22Rv1 (cell line): ENCODE results near the gene NUP133.
"Not testable (repeated sequence)": the region's sequence is repeated elsewhere in the genome, so short reads cannot be mapped to it uniquely, and the experiment has no call there.

Source experiments
- H3K27ac ChIP-seq: fragments of 450-650 bp; 2 replicates; pipeline ENCODE4 v1.5.1; 2017
- ZFX ChIP-seq: fragments of 450-650 bp; IDR thresholded peaks from 2 replicates; pipeline ENCODE4 v1.6.1; 2017; ENCODE audit warnings: antibody characterized with exemption, borderline replicate concordance
- TF ChIP-seq, protein P1 (sequence below): fragments of 450-650 bp; IDR thresholded peaks from 2 replicates; pipeline ENCODE4 v1.5.1; 2017; ENCODE audit warnings: mild to moderate bottlenecking

NUP133 gene

DNA sequence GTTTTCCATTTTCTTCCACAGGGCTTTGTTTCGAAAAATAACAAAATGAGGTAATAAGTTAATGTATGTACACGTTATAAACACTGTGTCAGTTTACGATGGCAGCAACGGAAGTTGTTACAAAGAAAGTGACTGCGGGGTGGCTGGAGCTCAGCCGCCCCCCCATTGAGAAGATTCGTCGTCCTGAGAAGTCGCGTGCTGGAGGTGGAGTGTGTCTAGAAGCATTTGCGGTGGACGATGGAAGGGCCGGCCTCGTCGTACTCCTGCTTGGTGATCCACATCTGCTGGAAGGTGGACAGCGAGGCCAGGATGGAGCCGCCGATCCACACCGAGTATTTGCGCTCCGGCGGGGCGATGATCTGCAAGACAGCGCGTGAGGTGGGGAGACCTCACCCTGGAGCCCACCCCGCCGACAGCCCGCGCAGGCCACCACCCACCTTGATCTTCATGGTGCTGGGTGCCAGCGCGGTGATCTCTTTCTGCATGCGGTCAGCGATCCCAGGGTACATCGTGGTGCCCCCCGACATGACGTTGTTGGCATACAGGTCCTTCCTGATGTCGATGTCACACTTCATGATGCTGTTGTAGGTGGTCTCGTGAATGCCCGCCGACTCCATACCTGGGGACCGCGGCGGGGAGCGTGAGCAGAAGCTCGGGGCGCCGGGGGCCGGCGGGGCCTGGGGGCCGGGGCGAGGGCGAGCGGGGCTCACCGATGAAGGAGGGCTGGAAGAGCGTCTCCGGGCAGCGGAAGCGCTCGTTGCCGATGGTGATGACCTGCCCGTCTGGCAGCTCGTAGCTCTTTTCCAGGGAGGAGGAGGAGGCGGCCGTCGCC is 76.6 kb downstream of the NUP133 start:
- TF ChIP-seq ZFX = no peak
- TF ChIP-seq, protein P1, sequence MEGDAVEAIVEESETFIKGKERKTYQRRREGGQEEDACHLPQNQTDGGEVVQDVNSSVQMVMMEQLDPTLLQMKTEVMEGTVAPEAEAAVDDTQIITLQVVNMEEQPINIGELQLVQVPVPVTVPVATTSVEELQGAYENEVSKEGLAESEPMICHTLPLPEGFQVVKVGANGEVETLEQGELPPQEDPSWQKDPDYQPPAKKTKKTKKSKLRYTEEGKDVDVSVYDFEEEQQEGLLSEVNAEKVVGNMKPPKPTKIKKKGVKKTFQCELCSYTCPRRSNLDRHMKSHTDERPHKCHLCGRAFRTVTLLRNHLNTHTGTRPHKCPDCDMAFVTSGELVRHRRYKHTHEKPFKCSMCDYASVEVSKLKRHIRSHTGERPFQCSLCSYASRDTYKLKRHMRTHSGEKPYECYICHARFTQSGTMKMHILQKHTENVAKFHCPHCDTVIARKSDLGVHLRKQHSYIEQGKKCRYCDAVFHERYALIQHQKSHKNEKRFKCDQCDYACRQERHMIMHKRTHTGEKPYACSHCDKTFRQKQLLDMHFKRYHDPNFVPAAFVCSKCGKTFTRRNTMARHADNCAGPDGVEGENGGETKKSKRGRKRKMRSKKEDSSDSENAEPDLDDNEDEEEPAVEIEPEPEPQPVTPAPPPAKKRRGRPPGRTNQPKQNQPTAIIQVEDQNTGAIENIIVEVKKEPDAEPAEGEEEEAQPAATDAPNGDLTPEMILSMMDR = no peak
- H3K27ac ChIP-seq = no peak overlapping the region

DNA sequence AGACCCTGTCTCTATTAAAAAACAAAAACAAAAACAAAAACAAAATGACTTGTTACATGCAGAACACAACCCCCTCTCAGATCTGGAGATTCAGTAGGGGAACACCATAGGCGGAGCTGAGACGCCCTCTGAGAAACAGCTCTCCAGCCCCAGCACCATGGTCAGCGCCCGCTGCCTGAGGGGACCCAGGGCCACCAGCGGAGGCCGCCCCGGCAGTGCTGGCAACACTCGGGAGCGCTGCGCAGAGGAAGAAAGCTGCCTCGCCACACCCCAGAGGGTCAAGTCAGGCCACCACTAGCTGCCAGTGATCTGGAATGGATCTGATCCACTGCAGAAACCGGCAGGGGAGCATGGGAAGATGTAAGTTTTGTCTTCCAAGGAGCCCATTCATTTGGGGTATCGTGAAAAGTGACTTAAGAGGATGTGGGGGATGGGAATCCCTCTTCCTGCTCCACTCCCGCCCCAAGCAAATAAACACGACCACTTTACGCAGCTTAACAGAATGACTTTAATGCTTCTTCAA is 77.3 kb downstream of the NUP133 start:
- TF ChIP-seq, protein P1 = no peak
- TF ChIP-seq ZFX = no peak
- H3K27ac ChIP-seq = no peak overlapping the region

DNA sequence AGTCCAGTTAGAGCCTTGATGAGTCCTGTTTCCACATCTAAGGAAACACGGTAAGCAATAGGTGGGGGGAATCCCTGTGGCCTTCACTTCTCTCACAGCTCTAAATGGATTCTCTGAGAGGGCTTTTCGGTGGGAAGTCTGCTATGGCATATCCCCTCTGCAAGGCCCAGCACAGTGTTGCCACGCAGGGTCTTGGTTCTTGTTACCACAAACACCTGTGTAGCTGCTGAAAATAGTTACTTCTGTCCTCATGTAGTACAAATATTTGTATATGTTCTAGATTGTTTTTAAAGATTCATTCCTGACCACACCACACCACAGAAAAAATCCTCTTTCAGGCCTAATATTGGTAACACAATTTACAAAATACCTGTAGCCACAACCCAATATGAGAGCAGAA is 79.9 kb downstream of the NUP133 start:
- TF ChIP-seq, protein P1 = no peak
- TF ChIP-seq ZFX = no peak
- H3K27ac ChIP-seq = no peak overlapping the region

DNA sequence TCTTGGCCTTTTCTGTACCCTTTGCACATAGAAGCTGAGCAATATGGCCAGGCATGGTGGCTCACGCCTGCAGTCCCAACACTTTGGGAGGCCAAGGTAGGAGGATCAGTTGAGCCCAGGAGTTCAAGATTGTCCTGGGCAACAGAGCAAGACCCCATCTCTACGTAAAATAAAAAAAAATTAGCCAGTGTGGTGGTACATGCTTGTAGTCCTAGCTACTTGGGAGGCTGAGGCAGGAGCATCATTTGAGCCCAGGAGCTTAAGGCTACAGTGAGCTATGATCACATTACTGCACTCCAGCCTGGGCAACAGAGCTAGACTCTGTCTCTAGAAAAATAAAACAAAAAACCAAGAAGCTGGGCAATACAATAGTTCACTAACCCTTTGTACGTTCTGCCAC is 80.6 kb downstream of the NUP133 start:
- TF ChIP-seq ZFX = no peak
- TF ChIP-seq, protein P1 = no peak
- no peak overlapping the region for H3K27ac ChIP-seq

DNA sequence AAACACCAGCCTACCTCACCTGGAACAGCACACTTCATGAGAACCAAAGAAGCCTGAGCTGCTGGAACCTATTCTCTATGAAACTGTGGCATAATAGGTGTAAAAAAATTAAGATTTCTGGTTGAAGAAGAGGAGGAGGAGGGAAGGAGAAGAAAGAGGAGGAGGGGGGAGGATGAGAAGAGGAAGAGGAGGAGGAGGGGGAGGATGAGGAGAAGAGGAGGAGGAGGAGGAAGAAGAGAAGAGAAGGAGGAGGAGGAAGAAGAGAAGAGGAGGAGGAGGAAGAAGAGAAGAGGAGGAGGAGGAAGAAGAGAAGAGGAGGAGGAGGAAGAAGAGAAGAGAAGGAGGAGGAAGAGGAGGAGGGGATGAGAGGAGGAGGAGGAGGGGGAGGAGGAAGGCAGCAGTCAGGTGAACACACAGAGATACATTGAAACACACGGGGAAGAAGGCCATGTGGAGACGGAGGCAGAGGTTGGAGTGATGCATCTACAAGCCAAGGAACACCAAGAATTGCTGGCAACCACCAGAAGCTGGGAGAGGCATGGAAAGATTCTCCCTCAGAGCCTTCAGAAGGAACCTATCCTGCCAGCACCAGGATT is 82.5 kb downstream of the NUP133 start:
- no peak overlapping the region for H3K27ac ChIP-seq
- TF ChIP-seq, protein P1 = no peak
- TF ChIP-seq ZFX = no peak

DNA sequence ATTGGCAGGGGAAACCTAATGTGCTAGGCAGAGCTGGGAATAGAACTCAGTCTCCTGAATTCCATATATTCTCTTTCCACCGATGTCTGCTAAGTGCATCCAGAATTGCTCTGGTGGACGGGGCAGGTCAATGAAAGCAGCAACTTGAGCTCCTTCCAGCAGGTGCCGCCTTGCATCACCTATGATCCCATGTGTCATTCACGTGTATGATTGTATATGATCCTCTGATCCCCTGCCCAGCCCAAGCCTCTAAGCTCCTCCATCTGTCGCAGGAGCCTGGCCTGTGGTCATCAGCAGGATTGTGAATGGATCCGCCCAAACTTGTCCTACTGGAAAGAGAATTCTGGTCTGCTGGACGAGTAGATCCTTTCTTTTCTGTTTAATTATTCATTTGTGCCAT is 87.4 kb downstream of the NUP133 start:
- no peak overlapping the region for H3K27ac ChIP-seq
- TF ChIP-seq, protein P1 = peak; percentile 49
- no peak for TF ChIP-seq ZFX

DNA sequence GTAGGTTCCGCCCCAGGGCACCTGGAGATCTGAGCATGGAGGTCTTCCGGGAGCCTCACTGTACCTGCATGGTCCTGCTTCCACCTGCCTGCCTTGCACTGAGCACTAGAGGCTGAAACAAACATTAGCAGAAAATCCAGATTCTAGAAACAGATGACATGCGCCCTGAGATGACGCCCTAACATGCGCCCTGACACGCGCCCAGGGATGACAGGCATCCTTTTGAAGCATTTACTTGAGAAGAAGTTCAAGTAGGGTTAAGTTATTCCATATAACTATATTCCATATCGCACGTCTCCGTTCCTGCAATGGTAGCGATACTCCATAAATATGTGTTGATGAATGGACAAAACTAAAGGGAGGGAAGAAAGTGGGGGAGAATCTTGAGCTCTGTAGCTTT is 87.9 kb downstream of the NUP133 start:
- no peak for TF ChIP-seq ZFX
- TF ChIP-seq, protein P1 = no peak

DNA sequence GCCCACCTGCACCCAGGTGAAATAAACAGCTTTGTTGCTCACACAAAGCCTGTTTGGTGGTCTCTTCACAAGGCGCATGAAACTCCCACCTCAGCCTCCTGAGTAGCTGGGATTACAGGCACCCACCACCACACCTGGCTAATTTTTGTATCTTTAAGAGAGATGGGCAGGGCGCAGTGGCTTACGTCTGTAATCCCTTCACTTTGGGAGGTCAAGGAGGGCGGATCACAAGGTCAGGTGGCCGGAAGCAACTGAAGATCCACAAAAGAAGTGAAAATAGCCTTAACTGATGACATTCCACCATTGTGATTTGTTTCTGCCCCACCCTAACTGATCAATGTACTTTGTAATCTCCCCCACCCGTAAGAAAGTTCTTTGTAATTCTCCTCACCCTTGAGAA is 89.6 kb downstream of the NUP133 start:
- not testable (repeated sequence) for H3K27ac ChIP-seq

More for the DNA sequence above, 87.9 kb downstream of the NUP133 start:
- H3K27ac ChIP-seq = no peak overlapping the region

DNA sequence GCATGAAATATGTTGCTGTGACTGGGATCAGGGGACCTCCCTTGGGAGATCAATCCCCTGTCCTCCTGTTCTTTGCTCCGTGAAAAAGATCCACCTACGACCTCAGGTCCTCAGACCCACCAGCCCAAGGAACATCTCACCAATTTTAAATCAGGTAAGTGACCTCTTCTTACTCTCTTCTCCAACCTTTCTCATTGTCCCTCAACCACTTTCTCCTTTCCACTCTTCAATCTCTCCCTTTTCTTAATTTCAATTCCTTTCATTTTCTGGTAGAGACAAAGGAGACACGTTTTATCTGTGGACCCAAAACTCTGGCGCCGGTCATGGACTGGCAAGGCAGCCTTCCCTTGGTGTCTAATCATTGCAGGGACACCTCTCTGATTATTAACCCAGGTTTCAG is 95.3 kb downstream of the NUP133 start:
- H3K27ac ChIP-seq = not testable (repeated sequence)
